ENCODE measurements around the gene SLC35E4. TPM values are rescaled to one million over a fixed set of nuclear protein-coding genes. Genes with fewer than 3 reads are reported as not detected.

Gene SLC35E4
- total and polyA plus RNA-seq, 9 of the 15 experiments (the other 6 are each of a cell fraction or from before 2014, with no cell fraction given): 0.06 to 2.3 (median 0.86) TPM; not detected in 1

GRCh38 chr22:30626413-30626812 is 9.2 kb upstream of the SLC35E4 start:
- Histone ChIP-seq H2AFZ (ENCODE audit: low read depth, low read length) (no peak overlapping the region), H3K9me1 (ENCODE audit: control insufficient read depth, insufficient read depth, low read length) (no peaks in the 10 kb centered on the region), H3K9me3 (replicated peaks; ENCODE audit: control insufficient read depth, insufficient read depth, low read depth, low read length) (no peaks in the 10 kb centered on the region), H3K27me3 (ENCODE audit: control insufficient read depth in 2 of 2, insufficient read depth in 2 of 2, low read length in 2 of 2) (no peaks in the 10 kb centered on the region), H3K79me2 (ENCODE audit: control insufficient read depth, insufficient read depth, low read length) (no peaks in the 10 kb centered on the region), H4K20me1 (replicated peaks; ENCODE audit: control insufficient read depth, insufficient read depth, low read length) (no peaks in the 10 kb centered on the region), H3K4me2 (ENCODE audit: insufficient read depth, low read length) (no peak overlapping the region), H3K36me3 (ENCODE audit: control insufficient read depth, insufficient read depth, low read length) (no peaks in the 10 kb centered on the region), H3K4me3 (no peak overlapping the region), H3K4me1 (replicated peaks in 1 of 2; ENCODE audit: control insufficient read depth in 2 of 2, insufficient read depth in 2 of 2, low read length in 2 of 2) (no peaks in the 10 kb centered on the region; a peak in 1 of 5 replicates), H3K27ac (ENCODE audit: extremely low read depth, low read depth, low read length) (no peak overlapping the region), H3K9ac (ENCODE audit: insufficient read depth in 1 of 2, low read depth in 2 of 2, low read length in 2 of 2) (no peak overlapping the region)
- DNase-seq (ENCODE audit: extremely low read depth in 1 of 4, low spot score in 3 of 4) (no peak), ATAC-seq (peak; percentile 52; the same call in 2 of the 3 replicates), FAIRE-seq (no peak)
- TF ChIP-seq CTCF (IDR thresholded peaks at IDR 0.05 in 2 of 3, conservative IDR thresholded peaks at IDR 0.05 in 1 of 3; ENCODE audit: insufficient read depth in 2 of 3, low read depth in 1 of 3, low read length in 3 of 3): peak in 1 of 3 experiments; percentile 27; a peak in 2 of 6 replicates
- TF ChIP-seq ZNF165 (CRISPR knock-in tag; IDR thresholded peaks at IDR 0.05; ENCODE audit: borderline replicate concordance): no peak
- CTCF ChIA-PET (ENCODE audit: low intra/inter-chr PET ratio): no interaction called here
- POLR2A ChIA-PET: interaction anchor here (0.5 to 1.2 kb wide), 2 partner anchors 17 to 1909 kb away, joined by 3 read pairs; no protein-coding TSS in a partner anchor
- WGBS (ENCODE audit: insufficient coverage, low coverage, missing lambda C conversion rate): 30% methylated on average over 4 of the region's 5 CpGs
- in situ Hi-C loops (cut with MboI): no loop called here
- BruUV-seq (replicated peaks): no TSS peak
- intact Hi-C loops (cut with micrococcal nuclease): no loop called here

GRCh38 chr22:30627471-30627870 is 8.1 kb upstream of the SLC35E4 start:
- no peak for ATAC-seq
- H3K4me2 ChIP-seq (ENCODE audit: insufficient read depth, low read length): no peak overlapping the region
- no TSS peak for BruUV-seq (replicated peaks)
- H3K27ac ChIP-seq (ENCODE audit: extremely low read depth, low read depth, low read length): no peak overlapping the region
- no peaks in the 10 kb centered on the region for H3K9me1 ChIP-seq (ENCODE audit: control insufficient read depth, insufficient read depth, low read length)
- TF ChIP-seq BRD9 (IDR thresholded peaks at IDR 0.05; ENCODE audit: low read depth, partially characterized antibody) (no peak), KDM5B (IDR thresholded peaks at IDR 0.05; ENCODE audit: insufficient replicate concordance, low read depth, low read length) (no peak), SUPT5H (IDR thresholded peaks at IDR 0.05) (no peak), TEAD2 (tag; IDR thresholded peaks at IDR 0.05) (no peak), SMAD4 (CRISPR knock-in tag; conservative IDR thresholded peaks at IDR 0.05) (no peak)
- no peaks in the 10 kb centered on the region for H3K9me3 ChIP-seq (replicated peaks; ENCODE audit: control insufficient read depth, insufficient read depth, low read depth, low read length)
- POLR2A ChIA-PET: interaction anchor here (1.4 kb wide), 1 partner anchor 10 kb away, joined by 5 read pairs; no protein-coding TSS in a partner anchor
- FAIRE-seq: no peak
- intact Hi-C loops (cut with micrococcal nuclease) (no loop called here), in situ Hi-C loops (cut with MboI) (no loop called here)
- CTCF ChIA-PET (ENCODE audit: low intra/inter-chr PET ratio): no interaction called here
- no peaks in the 10 kb centered on the region for H3K36me3 ChIP-seq (ENCODE audit: control insufficient read depth, insufficient read depth, low read length)
- H3K79me2 ChIP-seq (ENCODE audit: control insufficient read depth, insufficient read depth, low read length): no peaks in the 10 kb centered on the region
- no peaks in the 10 kb centered on the region for H4K20me1 ChIP-seq (replicated peaks; ENCODE audit: control insufficient read depth, insufficient read depth, low read length)
- no peak for DNase-seq (ENCODE audit: extremely low read depth in 1 of 4, low spot score in 3 of 4)
- no peak overlapping the region for H3K9ac ChIP-seq (ENCODE audit: insufficient read depth in 1 of 2, low read depth in 2 of 2, low read length in 2 of 2)
- H3K4me1 ChIP-seq (replicated peaks in 1 of 2; ENCODE audit: control insufficient read depth in 2 of 2, insufficient read depth in 2 of 2, low read length in 2 of 2): no peaks in the 10 kb centered on the region; a peak in 1 of 5 replicates
- no peaks in the 10 kb centered on the region for H3K27me3 ChIP-seq (ENCODE audit: control insufficient read depth in 2 of 2, insufficient read depth in 2 of 2, low read length in 2 of 2)
- 42% methylated on average over 3 of the region's 5 CpGs for WGBS (ENCODE audit: insufficient coverage, low coverage, missing lambda C conversion rate)
- H2AFZ ChIP-seq (ENCODE audit: low read depth, low read length): no peak overlapping the region
- no peak overlapping the region for H3K4me3 ChIP-seq
